ENCODE results near the gene MACROD2.

DNA sequence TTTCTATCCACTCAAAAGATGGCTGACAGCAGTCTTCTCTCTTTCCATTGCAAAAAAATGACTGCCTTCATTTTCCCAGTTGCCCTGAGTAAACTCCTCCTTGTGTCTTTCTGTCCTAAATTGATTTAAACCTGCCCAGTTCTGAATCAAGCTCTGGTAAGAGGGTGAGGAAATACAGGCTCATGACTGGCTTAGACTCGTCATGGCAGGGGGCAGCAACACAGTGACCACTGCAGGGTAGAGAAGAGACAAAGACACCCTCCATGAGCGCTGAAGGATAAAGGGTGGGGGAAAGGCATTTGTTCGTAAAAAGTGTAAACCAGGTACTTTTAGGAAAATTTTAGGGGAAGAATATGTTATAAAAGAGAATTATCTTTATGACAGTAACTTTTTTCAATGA is 1080.3 kb downstream of the MACROD2 start:
- no peak for TF ChIP-seq POLR2A (IDR thresholded peaks at IDR 0.05)
- TF ChIP-seq, protein P1, sequence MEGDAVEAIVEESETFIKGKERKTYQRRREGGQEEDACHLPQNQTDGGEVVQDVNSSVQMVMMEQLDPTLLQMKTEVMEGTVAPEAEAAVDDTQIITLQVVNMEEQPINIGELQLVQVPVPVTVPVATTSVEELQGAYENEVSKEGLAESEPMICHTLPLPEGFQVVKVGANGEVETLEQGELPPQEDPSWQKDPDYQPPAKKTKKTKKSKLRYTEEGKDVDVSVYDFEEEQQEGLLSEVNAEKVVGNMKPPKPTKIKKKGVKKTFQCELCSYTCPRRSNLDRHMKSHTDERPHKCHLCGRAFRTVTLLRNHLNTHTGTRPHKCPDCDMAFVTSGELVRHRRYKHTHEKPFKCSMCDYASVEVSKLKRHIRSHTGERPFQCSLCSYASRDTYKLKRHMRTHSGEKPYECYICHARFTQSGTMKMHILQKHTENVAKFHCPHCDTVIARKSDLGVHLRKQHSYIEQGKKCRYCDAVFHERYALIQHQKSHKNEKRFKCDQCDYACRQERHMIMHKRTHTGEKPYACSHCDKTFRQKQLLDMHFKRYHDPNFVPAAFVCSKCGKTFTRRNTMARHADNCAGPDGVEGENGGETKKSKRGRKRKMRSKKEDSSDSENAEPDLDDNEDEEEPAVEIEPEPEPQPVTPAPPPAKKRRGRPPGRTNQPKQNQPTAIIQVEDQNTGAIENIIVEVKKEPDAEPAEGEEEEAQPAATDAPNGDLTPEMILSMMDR (IDR thresholded peaks at IDR 0.05), result no peak
